ENCODE results near the gene DNAJB9.

Gene DNAJB9

GRCh38 chr7:108611268-108611667, 41.6 kb downstream of the DNAJB9 start:
- H3K27me3 ChIP-seq (ENCODE audit: insufficient read depth, low read length), result no peaks in the 10 kb centered on the region
- peaks cover 8% of the 10 kb centered on the region; the same call in 1 of the 2 replicates for H3K4me1 ChIP-seq (ENCODE audit: insufficient read depth, low read length)
- H3K9ac ChIP-seq (ENCODE audit: low read depth, low read length), result no peak overlapping the region
- no peaks in the 10 kb centered on the region for H3K36me3 ChIP-seq (ENCODE audit: insufficient read depth, low read depth, low read length)
- no peaks in the 10 kb centered on the region for H3K9me3 ChIP-seq (ENCODE audit: insufficient read depth, low read depth, low read length)
- H3K27ac ChIP-seq (ENCODE audit: low read length), result no peak overlapping the region
- H3K4me3 ChIP-seq (ENCODE audit: low read length), result no peak overlapping the region

GRCh38 chr7:108613147-108613948, 43.7 kb downstream of the DNAJB9 start:
- peaks cover 8% of the 10 kb centered on the region; the same call in 1 of the 2 replicates for H3K4me1 ChIP-seq (ENCODE audit: insufficient read depth, low read length)
- H3K4me3 ChIP-seq (ENCODE audit: low read length), result no peak overlapping the region
- H3K36me3 ChIP-seq (ENCODE audit: insufficient read depth, low read depth, low read length), result no peaks in the 10 kb centered on the region
- H3K9ac ChIP-seq (ENCODE audit: low read depth, low read length), result no peak overlapping the region
- H3K27me3 ChIP-seq (ENCODE audit: insufficient read depth, low read length), result no peaks in the 10 kb centered on the region
- no peak overlapping the region for H3K27ac ChIP-seq (ENCODE audit: low read length)
- H3K9me3 ChIP-seq (ENCODE audit: insufficient read depth, low read depth, low read length), result no peaks in the 10 kb centered on the region

DNA sequence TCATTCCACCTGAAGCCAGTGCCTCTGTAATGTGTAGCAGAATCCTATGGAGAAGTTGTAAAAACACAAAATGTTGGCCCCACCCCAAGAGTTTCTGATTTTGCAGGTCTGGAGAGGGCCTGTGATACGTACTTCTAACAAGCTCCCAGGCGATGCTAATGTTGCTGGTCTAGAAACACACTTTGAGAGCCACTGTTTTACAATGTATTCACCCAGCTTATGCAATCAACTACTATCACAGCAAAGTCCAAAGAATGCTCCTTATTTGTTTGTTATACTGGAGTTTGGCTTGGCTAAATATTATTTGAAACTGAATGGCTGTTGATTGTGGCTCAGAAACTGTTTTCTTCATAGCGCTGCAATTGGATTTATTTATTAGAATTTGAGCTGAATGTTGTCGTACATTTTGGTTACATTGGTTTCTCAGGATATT, 44.3 kb downstream of the DNAJB9 start:
- no peak overlapping the region for H3K4me3 ChIP-seq (ENCODE audit: low read length)
- no peaks in the 10 kb centered on the region for H3K27me3 ChIP-seq (ENCODE audit: insufficient read depth, low read length)
- no peaks in the 10 kb centered on the region for H3K36me3 ChIP-seq (ENCODE audit: insufficient read depth, low read depth, low read length)
- peaks cover 14% of the 10 kb centered on the region; the same call in 1 of the 2 replicates for H3K4me1 ChIP-seq (ENCODE audit: insufficient read depth, low read length)
- no peak overlapping the region for H3K27ac ChIP-seq (ENCODE audit: low read length)
- no peaks in the 10 kb centered on the region for H3K9me3 ChIP-seq (ENCODE audit: insufficient read depth, low read depth, low read length)
- no peak overlapping the region for H3K9ac ChIP-seq (ENCODE audit: low read depth, low read length)

- Histone ChIP-seq H3K9me3 (ENCODE audit: insufficient read depth, low read depth, low read length) (no peaks in the 10 kb centered on the region), H3K9ac (ENCODE audit: low read depth, low read length) (no peak overlapping the region), H3K27ac (ENCODE audit: low read length) (no peak overlapping the region), H3K4me3 (ENCODE audit: low read length) (no peak overlapping the region), H3K4me1 (ENCODE audit: insufficient read depth, low read length) (peaks cover 15% of the 10 kb centered on the region; the same call in 1 of the 2 replicates), H3K36me3 (ENCODE audit: insufficient read depth, low read depth, low read length) (no peaks in the 10 kb centered on the region), H3K27me3 (ENCODE audit: insufficient read depth, low read length) (no peaks in the 10 kb centered on the region)
These were observed 45.2 kb downstream of the DNAJB9 start for GRCh38 chr7:108614896-108615295.

DNA sequence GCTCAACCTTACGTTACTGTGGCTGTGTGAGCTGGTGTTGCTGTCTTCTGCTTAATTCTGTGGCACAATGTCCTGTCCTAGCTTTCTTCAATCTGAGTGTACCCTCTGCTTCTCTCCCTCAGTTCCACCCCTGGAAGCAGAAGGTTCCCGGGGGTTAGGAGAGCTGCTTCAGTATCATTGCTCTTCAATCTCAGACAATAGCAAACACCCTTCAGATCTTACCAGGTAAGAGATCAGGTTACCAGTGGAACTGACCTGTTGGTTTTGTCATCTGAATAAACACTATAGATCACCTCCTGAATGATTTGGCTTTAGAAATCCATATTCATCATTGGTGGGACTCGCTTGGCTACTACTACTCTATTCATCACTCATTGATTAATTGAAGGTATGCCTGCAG, 48.4 kb downstream of the DNAJB9 start:
- no peak overlapping the region for H3K9ac ChIP-seq (ENCODE audit: low read depth, low read length)
- no peak overlapping the region for H3K4me3 ChIP-seq (ENCODE audit: low read length)
- H3K9me3 ChIP-seq (ENCODE audit: insufficient read depth, low read depth, low read length), result no peaks in the 10 kb centered on the region
- H3K36me3 ChIP-seq (ENCODE audit: insufficient read depth, low read depth, low read length), result no peaks in the 10 kb centered on the region
- H3K27ac ChIP-seq (ENCODE audit: low read length), result no peak overlapping the region
- no peaks in the 10 kb centered on the region for H3K27me3 ChIP-seq (ENCODE audit: insufficient read depth, low read length)
- H3K4me1 ChIP-seq (ENCODE audit: insufficient read depth, low read length), result peaks cover 15% of the 10 kb centered on the region; the same call in 1 of the 2 replicates

DNA sequence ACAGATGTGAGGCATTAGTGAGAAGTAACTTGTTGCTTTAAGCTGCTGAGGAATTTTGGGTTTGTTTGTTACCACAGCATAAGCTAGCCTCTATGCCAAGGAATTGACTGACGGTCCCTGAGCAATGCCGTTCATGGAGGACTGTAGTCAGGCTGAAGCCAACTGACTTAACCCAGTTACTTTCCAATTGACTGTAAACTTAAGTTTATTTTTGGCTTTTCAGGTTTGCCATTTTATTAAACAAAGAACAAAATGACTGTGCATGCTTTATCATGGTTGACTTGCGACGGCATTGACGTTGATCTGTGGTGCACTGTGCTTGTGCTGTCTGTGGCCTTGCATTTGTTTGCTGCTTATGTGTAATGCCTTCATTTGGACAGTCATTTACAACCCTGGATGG, 53.5 kb downstream of the DNAJB9 start:
- Histone ChIP-seq H3K36me3 (ENCODE audit: insufficient read depth, low read depth, low read length) (no peaks in the 10 kb centered on the region), H3K9me3 (ENCODE audit: insufficient read depth, low read depth, low read length) (no peaks in the 10 kb centered on the region), H3K4me3 (ENCODE audit: low read length) (no peak overlapping the region), H3K27me3 (ENCODE audit: insufficient read depth, low read length) (no peaks in the 10 kb centered on the region), H3K27ac (ENCODE audit: low read length) (no peak overlapping the region), H3K4me1 (ENCODE audit: insufficient read depth, low read length) (peaks cover 6% of the 10 kb centered on the region; the same call in 1 of the 2 replicates), H3K9ac (ENCODE audit: low read depth, low read length) (no peak overlapping the region)

Measured in iPS-20b (cell line).